GM19239 (cell line): Measurements from ENCODE around the gene RHBDL1.

ENCODE experiments used
- DNase-seq: peaks from one replicate; pipeline ENCODE4 v3.0.0; 2011; ENCODE audit warnings: low spot score; ENCODE audit not compliant: insufficient read length
- FAIRE-seq: peaks from 2 replicates; lab custom pipeline; 2011; peaks lifted over from hg19 to GRCh38; lab: Jason Lieb, UNC

The RHBDL1 gene

DNA sequence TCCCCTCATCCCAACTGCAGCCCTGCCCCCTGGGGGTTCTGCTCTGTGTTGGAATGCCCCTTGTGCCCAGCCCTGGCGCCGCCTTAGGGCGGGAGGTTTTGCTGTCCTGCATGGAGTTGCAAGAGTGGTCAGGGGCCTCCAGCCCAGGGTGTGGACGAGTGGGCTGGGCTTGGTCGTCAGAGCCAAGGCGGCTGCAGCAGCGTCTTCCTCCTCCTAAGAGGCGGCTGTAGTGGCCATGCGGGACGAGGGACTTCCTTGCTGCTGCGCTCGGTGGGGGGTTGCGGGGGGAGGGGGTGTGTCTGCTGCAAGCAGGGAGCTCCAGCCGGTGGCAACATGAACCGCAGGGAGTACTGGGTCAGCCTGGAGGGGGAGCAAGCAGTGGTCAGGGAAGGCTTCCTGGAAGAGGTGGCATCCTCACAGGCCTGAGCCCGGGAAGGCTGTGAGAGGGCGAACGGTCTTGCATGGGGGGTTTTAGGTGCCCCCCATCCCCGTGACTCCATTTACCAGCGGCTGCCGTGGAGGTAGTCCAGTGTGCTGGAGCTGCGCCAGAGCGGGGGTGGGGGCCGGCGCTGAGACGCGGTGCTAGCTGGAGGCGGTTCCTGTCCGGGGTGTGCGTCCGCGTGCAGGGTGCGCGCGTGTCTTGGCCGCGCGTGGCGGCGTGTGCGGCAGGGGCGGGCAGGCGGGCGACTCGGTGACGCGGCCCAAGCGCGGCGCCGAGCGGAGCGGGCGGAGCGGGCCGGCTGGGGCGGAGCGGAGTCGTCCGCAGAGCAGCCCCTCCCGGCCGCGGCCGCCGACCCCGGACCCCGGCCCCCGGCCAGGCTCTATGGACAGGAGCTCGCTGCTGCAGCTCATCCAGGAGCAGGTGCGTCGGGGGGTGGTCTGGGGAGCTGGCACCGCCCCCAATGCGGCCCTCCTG, at the start of gene RHBDL1:
Gene RHBDL1, plus strand, starts transcription at position 704 of the 916 bp plus-strand sequence. Its CDS starts 120 bp downstream, at position 824.
- FAIRE-seq: no peak
- no peak for DNase-seq

DNA sequence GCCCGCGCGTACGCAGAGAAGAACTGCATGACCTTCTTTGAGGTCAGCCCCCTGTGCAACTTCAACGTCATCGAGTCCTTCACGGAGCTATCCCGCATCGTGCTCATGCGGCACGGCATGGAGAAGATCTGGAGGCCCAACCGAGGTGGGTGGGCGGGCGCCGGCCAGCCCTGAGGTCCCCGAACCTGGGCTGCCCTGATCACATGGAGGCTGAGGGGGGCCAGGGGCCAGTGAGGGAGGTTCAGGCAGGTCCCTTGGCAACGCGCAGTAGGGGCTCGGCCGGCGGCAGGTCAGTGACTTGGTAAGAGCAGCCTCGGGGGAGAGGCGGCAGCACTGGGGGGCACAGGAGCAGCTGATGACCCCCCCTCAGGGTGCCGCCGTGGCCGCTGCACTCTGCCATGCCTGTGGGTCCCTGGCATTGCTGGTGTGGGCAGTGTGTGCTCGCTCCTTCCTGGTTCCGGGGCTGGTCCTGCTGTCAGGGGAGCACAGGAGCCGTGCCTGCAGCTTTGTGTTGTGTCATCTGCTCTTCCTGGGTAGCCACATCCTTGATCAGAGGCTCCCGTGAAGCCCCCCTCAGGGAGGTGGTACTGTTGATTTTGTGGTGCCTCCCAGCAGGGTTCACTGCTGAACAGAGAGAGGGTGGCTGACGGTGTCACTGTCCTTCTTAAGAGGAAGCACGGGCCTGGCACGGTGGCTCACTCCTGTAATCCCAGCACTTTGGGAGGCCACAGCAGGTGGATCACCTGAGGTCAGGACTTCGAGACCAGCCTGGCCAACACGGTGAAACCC, 49.3 kb upstream of the RHBDL1 start:
- FAIRE-seq (no peak), DNase-seq (no peak)

DNA sequence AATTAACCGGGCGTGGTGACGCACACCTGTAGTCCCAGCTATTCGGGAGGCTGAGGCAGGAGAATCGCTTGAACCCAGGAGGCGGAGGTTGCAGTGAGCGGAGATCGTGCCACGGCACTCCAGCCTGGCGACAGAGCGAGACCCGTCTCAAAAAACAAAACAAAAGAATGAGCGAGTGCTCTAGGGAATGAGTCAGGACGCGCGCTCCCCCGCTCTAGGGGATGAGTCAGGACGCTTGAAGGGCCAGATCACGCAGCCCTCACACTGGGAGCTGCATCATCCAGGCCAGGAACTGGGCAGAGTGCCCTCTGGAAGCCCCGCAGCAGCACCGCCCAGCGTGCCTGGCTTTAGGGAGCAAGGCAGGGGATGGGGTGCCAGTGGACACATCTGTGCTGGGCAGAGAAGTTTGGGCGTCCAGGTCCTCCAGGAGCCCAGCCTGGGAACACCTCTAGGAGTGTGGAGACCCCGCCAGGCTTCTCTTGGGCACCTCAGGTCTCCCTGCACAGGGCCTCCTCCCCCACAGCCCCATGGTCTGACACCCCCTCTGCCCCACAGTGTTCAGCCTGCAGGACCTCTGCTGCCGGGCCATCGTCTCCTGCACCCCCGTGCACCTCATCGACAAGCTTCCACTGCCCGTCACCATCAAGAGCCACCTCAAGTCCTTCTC, 48.6 kb upstream of the RHBDL1 start:
- FAIRE-seq: no peak
- DNase-seq: no peak

DNA sequence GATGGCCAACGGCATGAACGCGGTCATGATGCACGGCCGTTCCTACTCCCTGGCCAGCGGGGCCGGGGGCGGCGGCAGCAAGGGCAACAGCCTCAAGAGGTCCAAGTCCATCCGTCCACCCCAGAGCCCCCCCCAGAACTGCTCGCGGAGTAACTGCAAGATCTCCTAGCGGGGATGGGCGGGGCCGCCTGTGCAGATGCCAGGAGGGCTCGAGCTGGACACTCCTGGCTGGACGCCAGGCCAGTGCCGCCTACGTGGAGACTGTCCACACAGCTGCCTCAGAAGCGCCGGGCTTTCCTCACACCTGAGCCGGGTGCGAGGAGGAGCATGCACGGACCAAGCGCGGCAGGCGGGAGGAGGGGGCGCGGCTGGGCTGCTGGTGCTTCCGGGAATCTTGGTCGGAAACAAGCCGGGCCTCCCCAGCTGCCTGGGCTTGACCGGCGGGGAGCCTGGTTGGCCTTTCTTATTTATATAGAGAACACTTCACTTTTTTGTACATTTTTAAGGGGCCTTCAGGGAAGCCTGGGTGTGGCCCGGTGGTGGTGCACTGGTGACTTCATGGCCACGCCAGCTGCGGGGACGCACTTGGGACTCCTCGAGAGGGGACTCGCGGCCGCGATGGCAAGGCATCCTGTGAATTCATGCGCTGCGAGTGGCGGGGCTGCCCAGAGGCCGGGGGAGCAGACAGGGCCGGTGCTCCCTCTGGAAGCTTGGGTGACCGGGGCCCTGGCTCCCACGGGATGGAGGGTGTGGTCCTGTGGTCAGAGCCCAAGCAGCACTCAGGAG, 47.8 kb upstream of the RHBDL1 start:
- no peak for DNase-seq
- FAIRE-seq: no peak

GRCh38 chr16:628321-629061, 47.0 kb upstream of the RHBDL1 start:
- FAIRE-seq: no peak
- no peak for DNase-seq

- DNase-seq: no peak
- no peak for FAIRE-seq
Observed at GRCh38 chr16:629185-629832, 46.2 kb upstream of the RHBDL1 start.

DNA sequence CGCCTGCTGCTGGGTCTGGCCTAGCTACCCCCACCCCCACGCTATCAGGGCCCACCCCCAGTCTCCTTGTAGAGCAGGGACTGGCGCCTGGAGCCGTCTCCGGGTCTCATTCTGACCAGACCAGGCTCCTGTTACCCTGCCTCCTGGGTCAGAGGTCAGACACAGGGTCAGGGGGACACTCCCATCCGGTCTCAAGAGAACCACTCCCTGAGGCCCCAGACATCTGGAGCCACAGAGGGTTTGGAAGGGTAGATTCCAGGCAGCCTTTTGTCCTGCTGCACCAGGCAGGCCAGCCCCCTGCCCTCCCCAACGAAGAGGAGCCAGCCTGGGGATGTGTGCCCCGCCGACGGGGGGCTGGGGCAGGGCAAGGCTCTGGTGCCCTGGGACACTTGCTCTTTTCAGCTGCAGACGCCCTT, 45.6 kb upstream of the RHBDL1 start:
- FAIRE-seq (no peak), DNase-seq (no peak)

DNA sequence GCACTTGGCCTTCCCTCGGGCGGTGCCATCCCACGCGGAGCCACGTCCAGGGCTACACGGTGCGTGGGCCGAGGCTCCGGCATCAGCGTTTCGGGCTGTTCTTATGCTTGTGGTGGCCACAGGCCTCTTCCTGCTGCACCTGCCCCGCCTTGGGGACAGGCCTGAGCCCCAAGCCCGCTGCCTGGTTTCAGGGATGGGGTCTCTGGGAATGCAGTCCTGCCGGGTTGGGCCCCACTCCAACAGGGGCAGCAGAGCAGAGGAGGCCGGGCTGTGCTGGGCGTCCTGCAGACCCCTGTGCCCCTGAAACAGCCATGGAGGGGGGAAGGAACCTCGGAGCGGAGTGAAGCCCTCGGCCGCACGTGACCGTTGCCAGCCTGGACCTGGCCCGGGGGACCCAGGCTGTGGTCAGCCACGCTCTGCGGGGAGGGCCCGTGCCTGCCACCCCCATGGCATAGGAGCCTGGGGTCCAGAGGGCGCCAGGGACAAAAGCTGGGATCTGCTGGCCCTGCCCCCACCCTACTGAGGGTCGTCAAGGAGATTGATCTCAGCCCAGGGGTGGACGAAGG, 45.1 kb upstream of the RHBDL1 start:
- no peak for DNase-seq
- FAIRE-seq: no peak

DNA sequence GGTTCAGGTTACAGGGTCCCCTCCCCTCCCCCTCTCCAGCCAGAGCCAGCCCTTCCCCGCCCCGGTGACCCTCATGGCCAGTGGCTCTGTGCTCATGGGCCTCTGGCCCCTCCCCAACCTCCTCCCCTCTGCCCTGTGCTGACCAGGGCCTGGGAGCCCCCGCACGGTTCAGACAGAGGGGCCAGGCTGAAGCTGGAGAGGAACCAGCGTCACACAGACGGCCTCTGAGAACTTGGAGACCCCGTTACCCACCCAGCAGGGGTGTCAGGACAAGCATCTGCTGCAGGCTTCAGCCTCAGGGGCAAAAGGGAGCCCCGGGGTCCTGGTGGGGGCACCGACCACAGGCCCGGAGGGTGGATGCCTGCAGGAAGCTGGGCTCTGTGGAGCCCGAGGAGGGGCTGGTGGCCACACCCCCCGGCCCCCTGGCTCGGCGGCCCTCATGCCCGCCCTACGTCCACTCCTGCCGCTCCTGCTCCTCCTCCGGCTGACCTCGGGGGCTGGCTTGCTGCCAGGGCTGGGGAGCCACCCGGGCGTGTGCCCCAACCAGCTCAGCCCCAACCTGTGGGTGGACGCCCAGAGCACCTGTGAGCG, 44.6 kb upstream of the RHBDL1 start, which contains the start of gene WFIKKN1:
Gene WFIKKN1, plus strand, starts transcription at position 171 of the 591 bp plus-strand sequence. Its CDS starts 269 bp downstream, at position 440.
- FAIRE-seq: no peak

GRCh38 chr16:631808-632358, 43.6 kb upstream of the RHBDL1 start:
- FAIRE-seq (no peak), DNase-seq (no peak)

More for the DNA sequence above, 44.6 kb upstream of the RHBDL1 start, which contains the start of gene WFIKKN1:
- DNase-seq: no peak

GRCh38 chr16:632486-633335, 42.8 kb upstream of the RHBDL1 start:
- FAIRE-seq: no peak
- no peak for DNase-seq

DNA sequence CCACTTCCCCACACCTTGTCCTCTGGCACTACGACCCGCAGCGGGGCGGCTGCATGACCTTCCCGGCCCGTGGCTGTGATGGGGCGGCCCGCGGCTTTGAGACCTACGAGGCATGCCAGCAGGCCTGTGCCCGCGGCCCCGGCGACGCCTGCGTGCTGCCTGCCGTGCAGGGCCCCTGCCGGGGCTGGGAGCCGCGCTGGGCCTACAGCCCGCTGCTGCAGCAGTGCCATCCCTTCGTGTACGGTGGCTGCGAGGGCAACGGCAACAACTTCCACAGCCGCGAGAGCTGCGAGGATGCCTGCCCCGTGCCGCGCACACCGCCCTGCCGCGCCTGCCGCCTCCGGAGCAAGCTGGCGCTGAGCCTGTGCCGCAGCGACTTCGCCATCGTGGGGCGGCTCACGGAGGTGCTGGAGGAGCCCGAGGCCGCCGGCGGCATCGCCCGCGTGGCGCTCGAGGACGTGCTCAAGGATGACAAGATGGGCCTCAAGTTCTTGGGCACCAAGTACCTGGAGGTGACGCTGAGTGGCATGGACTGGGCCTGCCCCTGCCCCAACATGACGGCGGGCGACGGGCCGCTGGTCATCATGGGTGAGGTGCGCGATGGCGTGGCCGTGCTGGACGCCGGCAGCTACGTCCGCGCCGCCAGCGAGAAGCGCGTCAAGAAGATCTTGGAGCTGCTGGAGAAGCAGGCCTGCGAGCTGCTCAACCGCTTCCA, 42.0 kb upstream of the RHBDL1 start:
- DNase-seq (no peak), FAIRE-seq (no peak)

DNA sequence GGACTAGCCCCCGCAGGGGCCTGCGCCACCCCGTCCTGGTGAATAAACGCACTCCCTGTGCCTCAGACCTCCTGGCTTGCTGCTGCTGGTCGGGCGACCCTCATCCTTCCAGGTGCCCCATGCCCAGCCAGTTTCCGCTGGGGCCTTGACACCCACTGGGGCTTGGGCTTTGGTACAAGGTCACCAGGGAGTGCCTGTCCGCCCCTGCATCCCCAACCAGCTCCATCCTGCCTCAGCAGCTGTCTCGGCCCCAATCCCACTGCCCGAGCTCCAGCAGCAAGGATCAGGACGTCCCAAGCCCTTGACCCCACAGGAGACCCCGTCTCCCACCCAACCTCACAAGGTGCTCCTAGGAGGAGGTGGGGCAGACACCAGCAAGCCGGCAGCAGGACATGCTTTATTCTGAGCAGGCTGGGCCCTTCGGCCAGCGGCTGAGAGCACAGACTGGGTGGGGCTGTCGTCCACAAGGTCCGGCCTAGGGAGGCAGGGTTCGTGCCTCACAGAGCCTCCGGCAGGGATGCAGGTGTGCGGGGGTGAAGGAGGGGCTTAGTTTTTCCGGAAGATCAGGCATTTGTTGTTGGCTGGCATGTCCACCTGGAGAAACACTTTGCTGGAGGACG, 41.3 kb upstream of the RHBDL1 start:
- DNase-seq (no peak), FAIRE-seq (no peak)

GRCh38 chr16:634996-635395, 40.5 kb upstream of the RHBDL1 start:
- FAIRE-seq: no peak
- no peak for DNase-seq

GRCh38 chr16:635573-636205, 39.8 kb upstream of the RHBDL1 start:
- no peak for DNase-seq
- FAIRE-seq: no peak
